BJ (cell line): ENCODE measurements around the gene TBK1. TPM values are rescaled to one million over a fixed set of nuclear protein-coding genes. Genes with fewer than 3 reads are reported as not detected.

Experiments
- CTCF ChIA-PET: fragments of 350-600 bp; formaldehyde crosslinking; extraction: SDS; loops from one replicate; lab custom pipeline; 2021; ENCODE audit warnings: antibody characterized with exemption, inconsistent platforms; lab: Yijun Ruan, JAX
- POLR2A ChIA-PET: fragments of 300-600 bp; sonication (Branson Sonifier 250); formaldehyde crosslinking; extraction: SDS; loops from one replicate; lab custom pipeline; 2021; ENCODE audit warnings: antibody characterized with exemption; lab: Charles Lee
- DNase-seq: peaks from one replicate; pipeline ENCODE4 v3.0.0-alpha.2; 2011; ENCODE audit warnings: low read depth
- H3K27me3 ChIP-seq: 2 replicates; pipeline ENCODE4 v1.6.0; 2011; ENCODE audit warnings: low read length; ENCODE audit not compliant: control insufficient read depth, insufficient read depth
- H3K36me3 ChIP-seq: 2 replicates; pipeline ENCODE4 v1.5.1; 2011; ENCODE audit warnings: low read length; ENCODE audit not compliant: control insufficient read depth, insufficient read depth
- H3K4me3 ChIP-seq: 2 replicates; pipeline ENCODE4 v1.5.1; 2011; ENCODE audit warnings: low read depth, mild to moderate bottlenecking, control low read depth, low read length
- polyA plus RNA-seq: library from polyadenylated mRNA; depleted of rRNA; stranded (reverse); fragments of >200 nt; gene quantifications from 2 replicates; pipeline ENCODE4 v1.2.3, GENCODE V29; 2011
- TF ChIP-seq, protein P1 (sequence below): IDR thresholded peaks from 2 replicates; pipeline ENCODE4 v1.5.1; 2011; ENCODE audit warnings: low read depth, mild to moderate bottlenecking, control low read depth, inconsistent platforms, low read length, moderate library complexity; ENCODE audit not compliant: insufficient read depth

Gene TBK1
- polyA plus RNA-seq, 1 experiment: 5.7 TPM

DNA sequence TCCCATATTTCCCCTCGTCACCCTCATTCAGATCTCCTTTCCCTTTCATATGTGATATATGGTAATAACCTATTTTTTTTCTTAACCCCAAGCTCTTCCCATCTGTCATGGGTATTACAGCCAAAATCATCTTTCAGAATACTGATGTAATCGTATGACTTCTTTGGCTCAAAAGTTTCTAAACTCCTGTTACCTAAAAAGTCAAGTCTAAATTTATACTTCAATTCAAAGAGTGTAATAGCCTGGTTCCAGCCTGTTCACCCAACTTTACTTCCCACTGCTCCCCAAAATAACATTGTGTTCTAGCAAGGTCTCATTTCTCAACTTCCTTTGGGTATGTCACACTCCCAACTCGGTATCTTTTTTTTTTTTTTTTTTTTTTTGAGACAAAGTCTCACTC, 48.5 kb downstream of the TBK1 start:
- DNase-seq: no peak
- TF ChIP-seq, protein P1, sequence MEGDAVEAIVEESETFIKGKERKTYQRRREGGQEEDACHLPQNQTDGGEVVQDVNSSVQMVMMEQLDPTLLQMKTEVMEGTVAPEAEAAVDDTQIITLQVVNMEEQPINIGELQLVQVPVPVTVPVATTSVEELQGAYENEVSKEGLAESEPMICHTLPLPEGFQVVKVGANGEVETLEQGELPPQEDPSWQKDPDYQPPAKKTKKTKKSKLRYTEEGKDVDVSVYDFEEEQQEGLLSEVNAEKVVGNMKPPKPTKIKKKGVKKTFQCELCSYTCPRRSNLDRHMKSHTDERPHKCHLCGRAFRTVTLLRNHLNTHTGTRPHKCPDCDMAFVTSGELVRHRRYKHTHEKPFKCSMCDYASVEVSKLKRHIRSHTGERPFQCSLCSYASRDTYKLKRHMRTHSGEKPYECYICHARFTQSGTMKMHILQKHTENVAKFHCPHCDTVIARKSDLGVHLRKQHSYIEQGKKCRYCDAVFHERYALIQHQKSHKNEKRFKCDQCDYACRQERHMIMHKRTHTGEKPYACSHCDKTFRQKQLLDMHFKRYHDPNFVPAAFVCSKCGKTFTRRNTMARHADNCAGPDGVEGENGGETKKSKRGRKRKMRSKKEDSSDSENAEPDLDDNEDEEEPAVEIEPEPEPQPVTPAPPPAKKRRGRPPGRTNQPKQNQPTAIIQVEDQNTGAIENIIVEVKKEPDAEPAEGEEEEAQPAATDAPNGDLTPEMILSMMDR: no peak
- Histone ChIP-seq H3K4me3 (no peak overlapping the region), H3K36me3 (peaks cover 3% of the 10 kb centered on the region), H3K27me3 (no peaks in the 10 kb centered on the region)
- ChIA-PET CTCF (interaction anchor here (1.2 kb wide), 1 partner anchor 10 kb away, joined by 3 read pairs; no protein-coding TSS in a partner anchor), POLR2A (no interaction called here)

DNA sequence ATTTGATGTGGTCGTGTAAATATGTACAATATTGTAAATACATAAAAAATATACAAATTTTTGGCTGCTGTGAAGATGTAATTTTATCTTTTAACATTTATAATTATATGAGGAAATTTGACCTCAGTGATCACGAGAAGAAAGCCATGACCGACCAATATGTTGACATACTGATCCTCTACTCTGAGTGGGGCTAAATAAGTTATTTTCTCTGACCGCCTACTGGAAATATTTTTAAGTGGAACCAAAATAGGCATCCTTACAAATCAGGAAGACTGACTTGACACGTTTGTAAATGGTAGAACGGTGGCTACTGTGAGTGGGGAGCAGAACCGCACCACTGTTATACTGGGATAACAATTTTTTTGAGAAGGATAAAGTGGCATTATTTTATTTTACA, 49.6 kb downstream of the TBK1 start:
- no peaks in the 10 kb centered on the region for H3K27me3 ChIP-seq
- ChIA-PET CTCF (interaction anchor here (1.2 kb wide), 1 partner anchor 9 kb away, joined by 3 read pairs; no protein-coding TSS in a partner anchor), POLR2A (no interaction called here)
- no peak for DNase-seq
- no peak overlapping the region for H3K4me3 ChIP-seq
- TF ChIP-seq, protein P1: no peak
- H3K36me3 ChIP-seq: peaks cover 2% of the 10 kb centered on the region; the same call in 1 of the 2 replicates

DNA sequence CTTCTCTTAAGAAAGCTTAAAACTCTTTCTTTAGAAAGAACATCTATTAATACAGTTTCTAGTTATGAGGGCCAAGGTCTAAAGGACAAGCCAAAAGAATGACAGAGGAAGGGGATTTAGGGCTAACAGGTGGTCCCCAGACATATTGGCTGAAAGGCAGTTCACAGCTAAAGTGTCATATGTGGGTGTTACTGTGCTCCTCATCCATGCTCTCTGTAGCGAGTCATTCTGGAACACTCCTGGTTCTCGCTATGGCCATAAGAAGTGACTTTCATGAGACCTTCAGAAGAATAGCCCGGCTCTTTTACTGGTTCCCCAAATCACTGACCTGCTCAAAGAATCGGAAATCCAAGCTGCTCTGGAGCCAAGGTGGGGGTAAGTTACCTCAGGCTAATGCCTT, 55.0 kb downstream of the TBK1 start:
- Histone ChIP-seq H3K27me3 (no peaks in the 10 kb centered on the region), H3K36me3 (no peaks in the 10 kb centered on the region), H3K4me3 (no peak overlapping the region)
- ChIA-PET CTCF (no interaction called here), POLR2A (no interaction called here)
- TF ChIP-seq, protein P1: no peak
- no peak for DNase-seq

DNA sequence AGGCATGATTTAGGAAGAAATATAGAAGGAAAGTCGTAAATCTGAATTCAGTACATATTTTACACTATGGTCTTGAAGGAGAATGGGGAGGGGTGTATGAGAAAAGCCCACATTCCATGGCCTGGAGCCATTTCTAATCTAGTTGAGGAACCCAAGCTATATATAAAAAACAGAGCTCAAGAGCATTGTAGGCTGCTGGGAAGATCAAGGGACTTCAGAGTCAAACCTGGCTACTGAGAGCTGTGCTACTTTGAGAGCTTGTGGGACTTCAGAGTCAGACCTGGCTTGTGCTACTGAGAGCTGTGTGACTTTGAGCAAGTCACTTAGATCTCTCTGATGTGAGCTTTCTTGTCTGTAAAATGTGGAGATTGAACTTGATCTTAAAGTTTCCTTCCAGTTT, 58.7 kb downstream of the TBK1 start:
- H3K36me3 ChIP-seq: no peaks in the 10 kb centered on the region
- ChIA-PET POLR2A (no interaction called here), CTCF (interaction anchor here (0.6 to 1.2 kb wide), 4 partner anchors 10 to 1428 kb away, joined by 3 to 4 read pairs (median 3); no protein-coding TSS in a partner anchor)
- H3K4me3 ChIP-seq: no peak overlapping the region
- H3K27me3 ChIP-seq: no peaks in the 10 kb centered on the region
- TF ChIP-seq, protein P1: no peak
- DNase-seq: no peak

DNA sequence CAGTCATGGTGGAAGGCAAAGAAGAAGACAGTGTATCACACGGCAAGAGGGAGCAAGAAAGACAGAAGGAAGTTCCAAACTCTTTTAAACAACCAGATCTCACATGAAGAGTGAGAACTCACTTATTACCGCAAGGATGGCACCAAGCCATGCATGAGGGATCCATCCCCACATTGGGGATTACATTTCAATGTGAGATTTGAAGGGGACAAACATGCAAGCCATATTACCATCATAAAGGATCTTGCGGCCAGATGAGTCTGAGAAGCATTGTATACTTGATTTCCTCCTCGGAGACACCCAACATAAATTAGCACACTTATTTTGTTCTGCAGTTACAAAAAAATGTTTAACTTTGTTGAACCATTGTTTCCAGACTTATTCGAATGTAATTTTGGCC, 66.5 kb downstream of the TBK1 start:
- CTCF ChIA-PET: no interaction called here
- POLR2A ChIA-PET: no interaction called here
- H3K36me3 ChIP-seq: no peaks in the 10 kb centered on the region
- no peak for DNase-seq
- H3K27me3 ChIP-seq: no peaks in the 10 kb centered on the region
- TF ChIP-seq, protein P1: no peak
- no peak overlapping the region for H3K4me3 ChIP-seq
